HG03066 (cell line): ENCODE measurements around the gene PLXND1.

Experiments
- ATAC-seq: cut with Tn5 transposase; IDR thresholded peaks from one replicate; pipeline ENCODE4 v1.9.1; 2021; ENCODE audit warnings: low read depth; ENCODE audit not compliant: unreplicated experiment

Gene PLXND1

DNA sequence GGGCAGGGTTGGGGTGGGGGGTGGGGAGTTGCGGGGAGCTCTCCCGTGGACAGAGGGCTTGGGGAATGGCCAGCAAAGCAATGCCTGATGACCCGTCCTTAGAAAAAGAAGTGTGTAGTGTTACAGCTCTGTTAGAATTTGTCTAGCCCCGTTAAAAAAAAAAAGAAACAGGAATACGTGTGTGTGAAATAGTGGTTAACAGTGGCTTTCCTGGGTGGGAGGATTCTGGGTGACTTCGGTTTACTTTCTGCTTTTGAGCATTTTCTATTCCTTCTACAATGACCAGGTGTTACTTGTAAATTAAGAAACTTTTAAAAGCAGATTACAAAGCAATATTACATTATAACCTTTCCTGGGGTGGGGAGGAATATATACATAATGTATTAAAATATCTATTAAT lies 38.5 kb downstream of the PLXND1 start:
- ATAC-seq, result no peak

DNA sequence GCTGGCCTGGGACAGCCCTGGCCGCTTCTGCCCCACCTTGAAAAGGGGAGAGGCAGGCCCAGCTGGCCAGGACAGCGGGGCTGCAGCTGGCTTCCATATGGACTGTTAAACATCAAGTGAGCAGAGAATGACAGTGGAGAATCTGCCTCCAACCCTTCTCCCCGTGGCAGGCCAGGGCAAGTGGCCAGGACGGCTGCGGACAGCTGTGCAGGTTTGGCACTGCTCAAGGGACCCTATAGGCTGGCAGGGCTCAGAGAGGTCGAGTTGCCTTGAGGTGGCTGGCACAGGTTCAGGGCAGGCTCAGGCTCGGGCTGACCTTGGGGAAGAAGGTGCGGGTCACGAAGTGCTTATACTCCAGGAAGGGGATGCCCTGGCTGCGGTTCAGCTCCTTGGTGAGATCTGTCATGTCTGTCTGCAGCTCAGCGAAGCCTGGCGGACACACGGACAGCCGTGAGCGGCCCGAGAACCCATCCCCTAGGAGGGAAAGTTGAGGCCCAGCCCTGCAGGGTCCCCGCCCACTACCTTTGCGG lies 39.2 kb downstream of the PLXND1 start:
- ATAC-seq, result no peak

DNA sequence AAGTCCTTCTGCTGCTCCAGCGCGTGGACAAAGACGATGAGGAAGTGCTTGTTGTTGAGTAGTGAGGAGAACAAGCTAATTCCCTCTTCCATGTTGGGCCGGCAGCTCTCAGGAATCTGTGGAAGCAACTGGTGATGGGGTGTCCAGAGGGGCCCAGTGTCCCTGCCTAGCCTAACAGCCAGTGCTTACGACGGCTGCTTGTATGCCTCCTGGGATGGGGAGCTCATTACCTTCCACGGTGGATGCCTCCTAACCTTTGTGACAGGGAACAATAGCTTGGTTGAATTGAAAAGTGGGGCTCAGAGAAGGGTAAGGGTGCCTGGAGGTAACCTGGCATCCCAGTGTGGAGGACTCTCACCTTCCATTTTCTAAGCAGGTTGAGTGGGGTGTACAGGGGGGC lies 40.6 kb downstream of the PLXND1 start:
- ATAC-seq, result no peak

DNA sequence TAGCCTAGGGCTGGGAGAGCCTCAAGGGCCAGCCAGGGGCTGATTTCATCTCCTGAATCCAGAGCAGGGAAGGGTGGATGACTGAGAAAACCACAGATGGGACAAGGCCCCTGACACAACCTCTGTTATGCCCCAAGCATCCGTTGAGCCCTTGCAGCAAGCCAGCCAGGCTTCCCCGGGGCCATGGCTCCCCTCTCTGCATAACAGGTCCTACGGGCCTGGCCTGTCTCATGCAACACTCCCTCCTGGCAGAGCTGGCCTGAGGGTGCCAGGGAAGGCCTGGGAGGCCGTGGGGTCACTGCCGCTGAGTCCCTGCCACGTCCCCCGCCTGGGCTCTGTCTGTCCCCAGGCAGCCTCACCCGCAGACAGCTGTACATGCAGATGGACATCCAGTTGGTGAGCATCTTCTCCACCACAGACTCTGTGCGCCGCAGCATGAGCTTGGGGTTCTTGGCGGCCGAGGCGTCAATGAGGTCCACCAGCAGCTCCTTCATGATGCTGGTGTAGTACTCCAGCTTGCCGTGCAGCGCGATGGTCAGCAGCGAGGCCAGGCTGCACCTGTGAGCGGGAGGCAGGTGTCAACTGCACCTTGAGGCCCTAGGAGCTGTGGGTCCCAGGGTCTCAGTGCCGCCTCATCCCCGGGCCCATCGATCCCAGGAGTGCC lies 41.4 kb downstream of the PLXND1 start:
- ATAC-seq, result no peak

DNA sequence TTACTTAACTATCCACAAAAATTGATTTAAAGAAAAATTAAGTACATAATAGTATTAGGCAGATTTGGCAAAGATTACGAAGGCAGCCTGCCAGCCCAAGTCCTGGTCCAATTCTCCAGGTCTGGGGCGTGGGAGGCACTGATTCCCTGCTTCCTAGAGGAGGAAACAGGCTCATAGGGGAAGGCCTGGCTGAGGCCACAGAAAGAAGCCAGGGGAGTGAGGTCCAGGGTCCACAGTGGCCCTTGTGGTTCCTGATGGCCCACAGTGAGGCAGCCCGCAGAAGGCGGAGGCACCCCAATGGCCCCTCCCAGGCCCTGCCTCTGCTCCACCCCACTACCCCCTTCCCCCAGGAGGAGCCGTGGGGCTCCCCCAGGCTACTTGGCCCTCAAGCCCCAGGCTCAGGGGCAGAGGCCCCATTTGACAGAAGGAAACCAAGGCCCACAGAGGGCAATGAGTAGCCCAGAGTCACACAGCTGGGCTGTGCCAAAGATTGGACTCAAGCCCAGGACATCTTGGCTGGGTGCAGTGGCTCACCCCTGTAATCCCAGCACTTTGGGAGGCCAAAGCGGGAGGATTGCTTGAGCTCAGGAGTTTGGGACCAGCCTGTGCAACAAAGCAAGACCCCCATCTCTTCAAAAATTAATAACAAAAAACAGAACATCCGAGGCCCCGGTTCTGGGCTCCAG lies 42.5 kb downstream of the PLXND1 start:
- ATAC-seq, result no peak

DNA sequence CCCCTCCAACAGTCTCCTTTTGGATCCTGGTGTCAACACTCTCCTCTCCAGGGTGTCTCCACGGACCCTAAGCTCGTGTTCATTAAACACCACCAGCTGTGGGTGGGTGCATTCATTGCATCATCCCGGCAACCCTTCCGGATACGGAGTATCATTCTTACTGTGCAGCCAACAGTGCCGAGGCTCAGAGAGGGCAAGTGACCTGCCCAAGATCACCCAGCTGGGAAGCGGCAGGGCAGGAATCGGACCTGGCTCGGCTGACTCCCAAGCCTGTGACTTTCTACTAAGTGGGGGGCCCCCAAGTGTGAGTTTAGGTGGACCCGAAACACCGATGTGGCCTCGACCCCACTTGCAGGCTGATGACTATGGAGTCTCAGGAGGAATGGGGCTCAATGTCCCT lies 43.1 kb downstream of the PLXND1 start:
- no peak for ATAC-seq

DNA sequence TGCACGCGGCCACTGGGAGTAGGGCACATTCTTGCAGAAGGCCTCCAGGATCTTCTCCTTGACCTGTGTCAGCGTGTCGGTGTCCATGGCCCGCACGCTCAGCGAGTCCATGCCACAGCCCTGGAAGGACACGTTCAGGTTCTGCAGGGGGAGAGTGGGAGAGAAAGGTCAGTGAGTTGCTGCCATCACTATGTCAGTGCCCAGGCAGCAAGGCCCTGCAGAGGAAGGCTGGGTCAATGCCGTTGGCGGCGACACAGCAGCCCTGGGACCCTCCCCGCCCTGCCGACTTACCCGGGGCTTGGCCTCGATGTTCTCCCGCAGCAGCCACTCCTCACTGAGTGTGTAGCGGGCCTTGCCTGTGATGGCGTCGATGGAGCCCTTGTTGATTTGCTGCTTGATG lies 43.7 kb downstream of the PLXND1 start:
- ATAC-seq, result no peak

DNA sequence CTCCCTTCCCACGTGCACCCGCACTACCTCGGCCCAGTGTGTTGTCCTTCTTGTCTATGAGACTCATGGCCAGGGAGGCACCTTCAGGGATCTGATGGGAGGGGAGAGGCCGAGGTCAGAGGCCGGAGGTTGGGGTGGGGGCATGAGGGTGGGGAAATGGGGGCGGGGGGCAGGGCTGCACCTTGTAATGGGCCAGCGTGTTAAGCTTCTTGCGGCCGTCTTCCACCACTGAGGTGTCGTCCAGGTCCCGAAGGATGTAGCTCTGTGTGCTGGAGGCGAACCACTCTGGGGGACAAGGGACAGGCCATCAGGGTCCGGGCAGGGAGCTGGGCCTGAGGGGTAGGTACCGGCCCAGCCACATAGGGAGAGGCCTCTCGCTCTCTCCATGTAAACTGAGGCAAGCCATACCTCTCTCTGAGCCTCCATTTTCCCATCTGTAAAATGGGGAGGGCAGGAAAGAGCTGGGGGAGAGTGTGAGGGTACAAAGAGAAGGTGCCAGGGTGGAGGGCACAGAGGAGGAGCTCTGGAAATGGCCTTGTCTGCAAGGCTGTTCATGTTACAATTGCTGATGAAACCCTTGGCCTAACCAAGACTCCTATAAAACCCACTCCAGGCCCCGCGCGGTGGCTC lies 44.7 kb downstream of the PLXND1 start:
- ATAC-seq, result no peak

DNA sequence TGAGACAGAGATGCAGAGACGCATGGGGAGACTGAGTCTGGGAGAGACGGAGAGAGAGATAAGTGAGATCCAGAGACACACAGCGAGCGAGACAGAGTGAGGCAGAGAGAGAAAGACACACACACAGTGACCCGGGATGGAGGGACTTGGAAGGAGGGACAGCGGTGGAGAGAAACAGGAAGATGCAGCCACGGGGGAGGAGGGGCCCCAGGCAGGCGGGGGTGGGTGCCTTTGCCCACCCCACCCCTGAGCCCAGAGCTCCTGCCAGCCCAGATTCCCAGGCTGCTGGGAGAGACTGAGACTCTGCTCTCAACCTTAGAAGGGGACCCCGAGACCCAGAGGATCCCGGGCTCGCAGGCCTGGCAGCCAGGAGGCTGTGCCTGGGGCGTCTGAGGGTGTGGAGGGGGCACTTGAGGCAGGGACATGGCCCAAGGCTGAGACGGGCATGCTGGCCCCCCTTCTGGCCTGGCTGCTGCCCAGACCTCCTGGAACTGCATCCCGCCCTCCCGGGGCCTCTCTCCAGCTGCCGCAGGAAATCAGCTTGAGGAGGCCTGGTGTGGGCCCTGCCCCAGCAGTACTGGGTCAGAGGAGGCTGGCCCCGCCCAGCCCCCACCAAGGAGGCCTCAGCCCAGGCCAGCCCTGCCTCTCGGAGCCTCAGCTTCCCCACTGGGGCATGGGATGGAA lies 45.4 kb downstream of the PLXND1 start:
- ATAC-seq, result no peak

DNA sequence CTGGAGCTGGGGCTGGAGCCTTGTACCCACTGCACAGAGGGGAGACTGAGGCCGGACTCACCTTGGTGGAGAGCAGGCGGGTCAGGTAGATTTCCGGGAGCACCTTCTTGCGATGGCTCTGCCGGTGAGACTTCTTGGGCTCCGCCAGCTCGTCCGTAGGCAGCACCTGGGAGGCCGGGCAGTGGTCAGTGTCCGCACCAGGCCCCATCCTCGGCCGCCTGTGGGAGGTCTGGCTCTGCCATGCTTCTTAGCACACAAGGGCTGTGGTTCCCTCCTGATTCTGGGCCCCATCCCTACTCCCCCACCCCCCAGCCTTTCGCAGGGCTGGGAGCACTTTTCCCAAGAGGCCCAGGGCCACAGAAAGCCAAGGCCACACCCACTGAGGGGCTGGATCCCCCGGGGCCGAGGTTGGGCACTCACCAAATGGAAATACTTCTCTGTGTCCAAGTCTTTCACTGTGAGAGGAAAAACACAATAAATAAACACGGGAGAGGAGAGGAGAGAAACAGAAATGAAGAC lies 46.1 kb downstream of the PLXND1 start:
- no peak for ATAC-seq

DNA sequence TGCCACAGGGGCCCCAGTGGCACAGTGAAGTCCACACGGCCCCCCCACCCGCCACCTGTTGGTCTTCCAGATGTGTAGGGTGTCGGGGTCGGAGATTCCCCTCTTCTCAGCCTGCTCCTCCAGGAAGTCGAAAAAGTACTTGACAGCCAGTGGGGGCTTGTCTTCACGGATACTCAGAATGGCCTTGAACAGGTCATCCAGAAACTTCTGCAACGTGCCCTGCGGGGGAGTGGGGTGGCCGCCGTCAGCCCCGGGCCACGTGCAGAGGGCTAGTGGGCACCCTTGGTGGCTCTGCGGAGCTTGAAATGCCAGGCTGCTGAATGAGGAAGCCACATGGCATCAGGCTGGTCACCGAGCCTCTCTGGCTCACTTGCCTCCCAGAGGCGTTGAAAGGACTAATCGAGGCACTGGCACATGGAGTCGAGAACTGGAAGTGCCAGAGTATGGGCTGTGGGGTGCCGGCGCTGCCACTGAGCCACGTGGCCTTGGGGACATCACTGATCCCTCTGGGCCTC lies 46.9 kb downstream of the PLXND1 start:
- no peak for ATAC-seq

DNA sequence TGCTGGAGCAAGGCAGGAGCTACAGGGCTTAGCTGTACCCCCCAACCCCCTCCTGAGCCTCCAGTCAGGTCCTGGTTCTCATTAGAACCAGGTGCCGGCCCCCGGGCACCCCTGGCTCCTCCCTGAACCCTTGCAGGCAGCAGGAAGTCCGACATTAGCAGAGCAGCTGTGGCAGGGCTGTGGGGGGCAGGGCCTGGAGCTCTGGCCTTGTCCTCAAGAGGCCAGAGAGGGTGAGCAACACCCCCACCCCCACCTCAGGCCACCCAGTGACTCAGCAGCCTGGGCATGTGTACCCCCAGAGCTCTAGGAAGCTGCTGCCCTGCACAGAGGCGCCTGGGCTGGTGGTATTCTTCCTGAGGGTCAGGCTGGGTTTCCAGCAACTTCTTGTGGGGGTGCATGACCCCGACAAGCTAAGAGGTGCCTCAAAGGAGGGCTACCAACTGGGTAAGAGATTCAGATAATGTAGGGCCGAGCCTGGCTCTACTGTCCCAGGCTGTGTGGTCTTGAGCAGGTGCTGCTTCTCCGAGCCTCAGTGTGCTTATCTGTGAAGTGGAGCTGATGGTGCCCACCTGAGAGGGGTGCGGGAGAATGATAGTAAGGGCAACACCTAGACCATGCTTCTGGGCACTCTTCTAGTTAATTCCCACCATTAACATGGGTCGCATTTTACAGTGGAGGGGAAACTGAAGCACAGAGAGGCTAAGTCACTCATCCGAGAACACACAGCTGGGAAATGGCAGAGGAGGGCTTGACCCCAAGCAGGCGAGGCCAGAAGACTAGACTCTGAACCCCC lies 47.5 kb downstream of the PLXND1 start:
- no peak for ATAC-seq

DNA sequence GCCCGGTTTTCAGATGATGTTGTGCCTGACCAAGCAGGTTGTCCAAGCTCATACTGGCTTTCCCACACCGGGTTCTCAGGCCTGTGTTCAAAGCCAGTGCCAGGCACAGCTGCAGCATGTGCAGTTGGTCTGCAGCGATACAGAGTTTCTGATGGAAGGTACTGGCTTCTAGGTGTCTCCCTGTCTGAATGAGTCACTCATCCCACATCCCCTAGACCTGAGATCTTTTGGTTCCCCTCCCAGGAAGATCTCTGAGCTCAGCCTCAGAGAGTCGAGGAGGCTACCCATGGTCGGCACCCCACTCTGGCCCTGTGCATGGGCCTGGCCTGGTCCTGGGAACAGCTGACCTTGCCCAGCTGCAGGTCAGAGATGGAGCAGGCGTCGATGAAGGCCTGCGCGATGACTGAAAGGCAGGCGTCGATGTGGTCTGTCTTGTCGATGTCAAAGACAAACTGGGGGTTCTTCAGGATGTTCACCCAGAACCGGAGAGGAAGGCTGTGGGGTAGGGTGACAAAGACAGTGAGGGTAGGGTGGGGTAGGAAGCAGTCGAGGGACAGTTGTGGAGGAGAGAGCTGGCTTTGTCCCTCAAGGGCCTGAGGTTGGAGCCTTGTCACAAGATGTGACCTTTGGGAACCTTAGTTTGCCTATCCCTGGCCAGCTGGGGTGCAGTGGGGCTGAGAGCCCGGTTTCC lies 48.2 kb downstream of the PLXND1 start:
- ATAC-seq, result no peak

DNA sequence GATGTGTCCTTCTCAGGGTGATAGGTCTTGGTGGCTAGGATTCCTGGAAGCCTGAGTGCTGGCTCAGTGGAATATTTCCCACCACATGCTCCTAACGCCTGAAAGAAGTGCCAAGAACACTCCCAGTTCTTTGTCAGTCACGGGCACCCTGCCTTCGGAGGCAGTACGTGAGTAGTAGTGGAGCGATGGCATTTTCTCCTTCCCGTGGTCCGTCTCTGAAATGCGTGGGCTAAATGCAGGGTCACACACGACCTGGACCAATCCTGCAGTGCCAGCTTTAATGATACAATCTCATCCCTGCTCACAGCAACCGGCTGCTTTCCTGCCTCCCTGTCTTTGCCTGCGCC lies 49.0 kb downstream of the PLXND1 start:
- ATAC-seq, result no peak

DNA sequence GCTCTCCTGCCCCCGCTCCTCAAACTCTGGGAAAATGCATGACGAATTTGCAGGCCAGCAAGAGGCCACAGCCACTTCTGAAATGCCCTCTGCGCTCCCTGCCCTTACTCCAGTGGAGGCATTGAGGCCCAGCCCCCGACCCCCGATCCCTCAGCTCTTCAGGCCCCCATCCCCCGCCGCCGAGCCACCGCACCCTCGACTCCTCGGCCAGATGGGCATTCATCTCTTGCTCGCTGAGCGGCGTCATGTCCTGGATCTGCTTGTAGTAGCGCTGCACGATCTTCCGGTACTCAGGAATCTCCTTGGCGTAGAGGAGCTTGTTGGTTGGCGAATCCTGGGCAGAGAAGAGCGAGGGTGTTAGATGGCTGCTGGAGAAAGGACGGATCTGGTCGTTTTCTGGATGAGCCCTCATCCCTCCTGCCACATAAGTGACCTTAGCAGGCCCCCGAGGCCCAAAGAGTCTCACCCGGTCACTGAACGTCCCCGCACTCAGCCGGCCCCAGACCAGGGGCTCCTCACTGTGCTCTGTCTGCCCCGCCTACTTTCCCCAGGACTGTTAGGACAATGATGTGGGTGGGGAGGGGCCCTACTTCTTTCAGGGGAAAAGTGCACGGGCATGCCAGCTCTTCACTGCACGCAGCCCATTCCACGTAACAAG lies 49.5 kb downstream of the PLXND1 start:
- no peak for ATAC-seq

DNA sequence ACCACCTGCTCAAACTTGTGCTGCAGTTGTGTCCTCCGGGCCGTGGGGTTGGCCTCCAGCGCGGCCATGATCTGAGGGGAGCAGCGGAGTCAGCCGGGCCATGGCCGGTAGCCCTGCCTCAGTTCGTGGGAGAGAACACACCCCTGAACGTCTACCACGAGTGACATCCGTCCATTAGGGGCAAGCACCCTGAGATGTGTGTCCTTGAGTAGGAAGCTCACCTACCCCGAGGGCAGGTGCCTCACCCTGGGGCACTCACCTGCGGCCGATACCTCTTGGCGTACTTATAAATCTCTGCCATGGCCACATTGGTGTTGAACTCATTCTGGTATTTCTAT lies 50.1 kb downstream of the PLXND1 start:
- ATAC-seq, result no peak

DNA sequence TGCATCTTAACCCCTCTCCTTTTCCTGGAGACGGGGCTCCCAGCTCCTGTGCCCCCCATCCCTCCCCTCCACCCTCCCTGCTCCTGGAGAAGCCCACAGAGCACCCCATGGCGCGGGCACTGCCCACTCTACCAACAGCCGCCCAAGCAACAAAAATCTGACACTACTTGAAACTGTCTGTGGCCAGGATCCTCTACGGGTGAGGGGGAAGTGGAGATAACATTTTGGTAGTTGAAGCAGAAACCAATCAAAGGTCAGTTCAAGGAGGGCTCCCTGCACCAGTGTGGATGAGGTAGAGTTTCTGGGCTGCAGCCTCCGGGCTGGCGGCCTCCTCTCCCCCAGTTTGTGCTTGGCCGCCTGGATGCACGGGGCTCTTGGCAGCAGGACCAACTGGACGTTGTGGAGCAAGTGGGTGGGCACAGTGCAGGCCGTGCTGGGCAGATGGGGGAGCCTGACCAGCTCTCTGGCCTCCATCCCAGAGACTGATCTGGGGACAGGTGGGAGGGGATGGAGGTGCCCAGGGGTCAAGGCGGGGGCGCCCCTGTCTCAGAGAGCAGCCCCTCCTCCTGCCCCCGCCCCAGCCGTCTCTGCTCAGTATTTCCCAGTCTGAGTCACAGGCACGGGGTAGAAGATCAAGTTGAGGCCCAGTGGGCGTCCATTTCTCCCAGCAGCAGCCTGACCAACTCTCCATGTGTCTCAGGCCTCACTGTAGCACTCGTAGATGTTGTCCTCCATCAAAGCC lies 50.7 kb downstream of the PLXND1 start:
- no peak for ATAC-seq

DNA sequence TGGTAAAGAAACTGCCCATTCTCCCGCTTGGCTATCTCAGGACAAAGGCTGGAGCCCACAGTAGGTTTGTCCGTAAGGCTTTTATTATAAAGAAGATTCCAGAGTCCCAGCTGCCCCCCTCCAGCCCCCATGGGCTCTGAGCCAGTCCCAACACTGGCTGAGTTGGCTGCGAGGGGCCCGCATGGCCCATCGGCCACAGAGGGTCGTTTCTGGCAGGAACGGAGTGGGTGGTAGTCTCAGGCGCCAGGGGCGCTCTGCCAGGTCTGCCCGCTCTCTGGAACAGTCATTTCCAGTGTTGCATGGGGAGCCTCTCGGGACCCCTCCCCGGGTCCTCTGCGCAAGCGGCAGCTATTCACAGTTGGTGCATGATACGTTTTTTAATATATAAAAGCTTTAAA lies 51.3 kb downstream of the PLXND1 start:
- ATAC-seq, result no peak
